IPS-18a (cell line): Measurements from ENCODE around the gene MED14.

Experiments
- H3K27ac ChIP-seq: one replicate; pipeline ENCODE4 v1.5.1; 2013; ENCODE audit warnings: low read length
- H3K27me3 ChIP-seq: one replicate; pipeline ENCODE4 v1.6.1; 2013; ENCODE audit warnings: mild to moderate bottlenecking, low read length; ENCODE audit not compliant: control insufficient read depth, insufficient read depth
- H3K36me3 ChIP-seq: one replicate; pipeline ENCODE4 v1.6.1; 2013; ENCODE audit warnings: low read depth, low read length; ENCODE audit not compliant: control insufficient read depth
- H3K4me1 ChIP-seq: one replicate; pipeline ENCODE4 v1.6.1; 2013; ENCODE audit warnings: low read depth, low read length; ENCODE audit not compliant: control insufficient read depth
- H3K4me3 ChIP-seq: one replicate; pipeline ENCODE4 v1.5.1; 2013; ENCODE audit warnings: low read length
- H3K9ac ChIP-seq: one replicate; pipeline ENCODE4 v1.6.1; 2013; ENCODE audit warnings: mild to moderate bottlenecking, low read length, moderate library complexity
- H3K9me3 ChIP-seq: one replicate; pipeline ENCODE4 v1.6.1; 2013; ENCODE audit warnings: low read depth, low read length; ENCODE audit not compliant: control insufficient read depth

The MED14 gene

DNA sequence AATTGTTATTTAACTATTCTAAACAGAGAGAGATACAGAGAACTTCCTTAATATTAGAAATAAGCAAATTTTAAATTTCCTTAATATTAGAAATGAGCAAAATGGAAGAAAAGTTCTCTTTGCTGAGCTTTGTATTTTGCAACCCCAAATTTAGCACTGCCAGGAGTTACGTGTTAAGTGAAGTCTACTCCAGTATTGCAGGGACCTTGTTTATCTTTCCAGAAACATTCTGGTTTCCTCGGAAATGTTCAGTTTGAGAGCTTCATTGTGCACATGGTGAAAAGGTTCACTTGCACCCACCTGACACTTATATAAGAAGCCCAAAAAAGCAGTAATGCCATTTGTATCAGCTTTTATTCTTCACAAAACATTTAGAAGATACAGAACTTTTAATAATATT, 81.8 kb downstream of the MED14 start:
- H3K4me3 ChIP-seq: no peak overlapping the region
- no peak overlapping the region for H3K27ac ChIP-seq
- H3K4me1 ChIP-seq: no peaks in the 10 kb centered on the region
- no peaks in the 10 kb centered on the region for H3K9me3 ChIP-seq
- H3K36me3 ChIP-seq: peaks cover 59% of the 10 kb centered on the region
- H3K9ac ChIP-seq: no peak overlapping the region
- no peaks in the 10 kb centered on the region for H3K27me3 ChIP-seq

DNA sequence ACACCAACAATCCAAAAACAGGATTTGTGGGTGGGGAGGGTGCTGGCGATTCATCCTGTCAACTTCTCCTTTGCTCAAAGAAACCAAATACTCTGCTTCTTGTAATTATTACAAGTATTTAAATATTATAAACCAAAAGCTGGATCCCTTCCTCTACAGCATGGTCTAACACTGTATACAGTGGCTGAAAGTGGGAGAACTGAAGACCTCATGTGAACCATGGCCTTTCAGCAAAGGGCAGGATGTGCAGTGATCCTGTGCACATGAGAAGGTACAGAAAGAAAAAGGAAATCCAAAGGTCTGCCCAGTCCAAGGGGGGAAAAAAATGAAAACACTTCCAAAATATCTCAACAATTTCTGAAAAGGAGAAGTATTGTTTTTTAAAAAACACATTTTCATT, 82.7 kb downstream of the MED14 start:
- Histone ChIP-seq H3K4me3 (no peak overlapping the region), H3K27me3 (no peaks in the 10 kb centered on the region), H3K27ac (no peak overlapping the region), H3K9me3 (no peaks in the 10 kb centered on the region), H3K4me1 (no peaks in the 10 kb centered on the region), H3K9ac (no peak overlapping the region), H3K36me3 (peaks cover 56% of the 10 kb centered on the region)

DNA sequence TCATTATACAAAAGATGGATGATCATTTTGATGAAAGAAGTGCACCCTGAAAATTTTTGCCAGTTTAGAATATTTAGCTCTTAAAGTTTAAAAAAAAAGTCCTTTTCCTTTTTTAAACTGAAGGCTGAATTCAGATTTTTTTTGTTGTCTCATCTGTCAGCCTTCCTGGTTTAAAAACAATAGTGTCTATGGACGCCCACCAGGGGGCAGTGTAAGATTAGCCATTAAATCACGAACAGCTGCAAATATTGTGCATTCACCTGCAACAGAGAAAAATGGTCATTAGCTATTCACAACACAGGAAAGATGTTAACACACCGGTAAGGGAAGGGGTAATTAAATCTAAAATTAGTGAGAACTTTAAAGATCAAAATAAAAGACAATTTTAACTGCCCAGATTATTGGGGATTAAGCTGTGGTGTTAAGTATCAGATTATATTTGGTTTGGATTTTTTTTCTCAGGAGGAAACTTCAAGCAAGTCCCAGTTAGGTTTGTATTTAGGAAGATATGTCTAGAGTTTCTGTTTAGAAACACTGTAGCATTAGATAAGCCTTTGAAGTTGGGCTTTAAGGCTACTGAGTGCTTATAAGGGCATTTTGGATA, 83.6 kb downstream of the MED14 start:
- peaks cover 47% of the 10 kb centered on the region for H3K36me3 ChIP-seq
- no peak overlapping the region for H3K9ac ChIP-seq
- H3K4me1 ChIP-seq: no peaks in the 10 kb centered on the region

DNA sequence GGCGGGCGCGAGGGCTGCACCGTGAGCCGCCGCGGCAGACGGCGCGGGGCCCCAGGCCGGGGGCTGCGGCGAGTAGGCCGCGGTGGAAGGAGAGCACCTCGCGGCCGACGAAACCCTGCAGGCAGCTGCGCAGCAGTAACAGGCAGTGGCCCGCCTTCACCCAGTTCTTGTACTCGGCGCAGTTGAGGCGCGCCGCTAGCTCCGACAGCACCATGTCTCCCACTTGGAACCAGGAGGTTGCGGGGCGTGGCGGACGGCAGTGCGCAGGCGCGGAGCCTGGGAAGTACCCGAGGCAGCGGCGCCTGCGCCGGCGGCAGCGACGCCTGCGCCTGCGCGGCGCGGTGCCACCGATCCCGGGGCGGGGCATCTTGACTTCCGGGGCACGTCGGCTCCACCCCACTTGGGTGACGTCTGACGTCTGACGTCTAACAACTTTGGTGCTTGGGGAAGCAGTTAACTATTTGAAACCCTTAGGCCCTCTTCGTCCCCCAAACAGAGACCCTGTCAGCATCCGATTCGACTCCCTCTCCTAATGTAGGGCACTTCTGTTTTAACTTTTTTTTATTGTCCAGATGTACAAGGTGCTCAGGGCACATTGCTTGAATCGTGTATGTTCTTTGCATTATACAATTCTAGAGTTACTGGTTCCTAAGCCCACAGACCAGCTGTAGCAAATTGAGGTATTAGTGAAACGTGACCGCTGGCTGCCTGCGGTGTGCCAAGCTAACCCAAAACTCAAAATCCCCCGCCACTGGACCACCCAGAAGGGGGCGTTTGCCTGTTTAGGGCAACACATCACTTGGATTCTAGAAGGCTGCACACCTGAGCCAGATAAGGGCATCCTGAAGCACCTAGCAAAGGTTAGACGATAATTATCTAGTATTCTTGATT, 87.8 kb downstream of the MED14 start, which contains the start of gene CXorf38:
Gene CXorf38, minus strand, starts transcription at position 255 of the 891 bp plus-strand sequence. Its CDS starts 41 bp downstream, at position 214.
- H3K4me1 ChIP-seq: no peaks in the 10 kb centered on the region
- peak within 1 kb of the TSS; percentile 66 for H3K4me3 ChIP-seq
- H3K27me3 ChIP-seq: no peaks in the 10 kb centered on the region
- H3K9ac ChIP-seq: peak within 1 kb of the TSS; percentile 63
- no peaks in the 10 kb centered on the region for H3K9me3 ChIP-seq
- peaks cover 13% of the 10 kb centered on the region for H3K36me3 ChIP-seq
- H3K27ac ChIP-seq: peak within 1 kb of the TSS; percentile 55

More for the DNA sequence above, 83.6 kb downstream of the MED14 start:
- no peaks in the 10 kb centered on the region for H3K27me3 ChIP-seq
- H3K27ac ChIP-seq: no peak overlapping the region
- no peaks in the 10 kb centered on the region for H3K9me3 ChIP-seq
- H3K4me3 ChIP-seq: no peak overlapping the region

DNA sequence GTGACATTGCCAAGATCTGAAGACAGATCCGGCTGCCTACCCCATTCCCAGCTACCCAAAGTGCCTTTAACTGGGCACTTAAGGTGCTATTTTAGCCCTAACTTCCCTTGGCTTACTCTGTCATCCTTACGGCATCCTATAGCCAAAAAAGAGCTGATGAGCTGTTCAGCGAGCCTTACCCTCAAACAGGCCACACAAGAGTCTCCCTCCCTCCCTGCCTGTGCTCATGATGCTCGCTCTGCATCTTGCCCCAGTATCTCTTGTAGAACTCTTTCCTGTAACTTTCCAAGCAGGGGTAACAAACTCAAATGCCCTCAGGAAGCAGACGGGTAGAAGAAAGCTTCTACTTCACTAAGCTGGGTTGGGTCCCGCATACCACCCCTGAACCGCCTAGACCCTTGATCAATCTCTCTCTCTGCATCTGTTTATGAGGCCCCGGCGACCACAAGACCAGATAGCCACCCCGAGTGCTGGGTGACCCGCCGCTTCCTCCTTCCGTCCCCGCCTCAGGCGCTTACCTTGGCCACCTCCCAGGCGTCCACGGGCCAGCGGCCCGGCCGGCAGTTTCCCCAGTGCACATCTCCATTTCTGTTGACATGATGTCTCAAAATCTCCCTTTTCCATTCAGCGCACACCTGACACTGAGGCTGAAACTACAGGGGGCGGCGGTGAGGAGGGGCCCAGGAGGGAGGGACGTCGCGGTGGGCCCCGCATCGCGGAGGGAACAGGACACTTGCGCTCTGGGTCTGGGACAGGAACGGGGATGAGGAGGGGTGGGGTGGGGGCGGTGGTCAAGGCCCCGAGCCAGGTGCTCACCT, 88.6 kb downstream of the MED14 start:
- H3K4me3 ChIP-seq: peak overlapping the region; percentile 66
- no peaks in the 10 kb centered on the region for H3K27me3 ChIP-seq
- peak overlapping the region; percentile 63 for H3K9ac ChIP-seq
- H3K27ac ChIP-seq: no peak overlapping the region
- no peaks in the 10 kb centered on the region for H3K4me1 ChIP-seq
- no peaks in the 10 kb centered on the region for H3K9me3 ChIP-seq
- peaks cover 11% of the 10 kb centered on the region for H3K36me3 ChIP-seq

DNA sequence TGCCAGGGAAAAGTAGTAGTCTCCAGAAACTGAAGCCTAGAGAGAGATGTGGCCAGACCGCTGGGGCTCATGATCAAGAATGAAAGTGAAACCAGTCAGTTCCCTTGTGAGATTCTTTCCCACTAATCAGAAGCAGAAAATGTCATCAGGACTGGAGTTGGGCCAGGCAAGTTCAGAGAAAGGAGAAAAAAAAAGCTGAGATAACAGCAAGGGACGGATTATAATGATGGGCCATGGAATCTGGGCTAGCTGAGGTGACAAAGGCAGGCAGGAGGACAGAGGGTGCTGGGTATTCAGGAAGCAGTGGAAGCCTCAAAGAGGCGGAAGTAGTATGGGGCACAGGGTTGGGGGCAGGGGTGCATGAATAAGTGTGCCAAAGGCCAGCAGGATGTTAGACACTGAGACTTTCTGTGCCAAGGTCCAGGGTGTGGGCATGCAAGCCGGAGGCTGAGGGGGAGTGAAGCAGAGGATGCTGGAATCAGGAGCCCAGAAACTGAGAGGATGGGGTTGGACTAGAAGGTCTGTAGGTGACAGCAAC, 90.5 kb downstream of the MED14 start:
- no peak overlapping the region for H3K4me3 ChIP-seq
- no peak overlapping the region for H3K9ac ChIP-seq
- no peaks in the 10 kb centered on the region for H3K9me3 ChIP-seq
- no peaks in the 10 kb centered on the region for H3K4me1 ChIP-seq
- H3K27ac ChIP-seq: no peak overlapping the region
- H3K27me3 ChIP-seq: no peaks in the 10 kb centered on the region
- peaks cover 3% of the 10 kb centered on the region for H3K36me3 ChIP-seq

DNA sequence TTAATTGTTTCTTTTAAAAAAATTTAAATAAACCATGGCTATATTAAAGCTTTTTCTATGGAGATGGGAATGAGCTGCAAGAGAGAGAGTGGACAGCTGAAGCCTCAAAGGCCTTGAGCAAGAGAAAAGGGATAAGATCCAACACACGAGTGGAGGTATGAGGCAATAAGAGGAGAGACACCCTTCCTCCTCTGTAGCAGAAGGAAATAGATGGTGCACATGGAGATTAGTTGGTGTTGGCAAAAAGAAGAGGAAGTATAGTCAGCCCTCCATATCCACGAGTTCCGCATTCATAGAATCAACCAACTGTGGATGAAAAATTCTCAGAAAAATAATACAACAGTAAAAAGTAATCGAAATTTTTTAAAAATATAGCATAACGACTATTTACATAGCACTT, 91.2 kb downstream of the MED14 start:
- peaks cover 2% of the 10 kb centered on the region for H3K36me3 ChIP-seq

DNA sequence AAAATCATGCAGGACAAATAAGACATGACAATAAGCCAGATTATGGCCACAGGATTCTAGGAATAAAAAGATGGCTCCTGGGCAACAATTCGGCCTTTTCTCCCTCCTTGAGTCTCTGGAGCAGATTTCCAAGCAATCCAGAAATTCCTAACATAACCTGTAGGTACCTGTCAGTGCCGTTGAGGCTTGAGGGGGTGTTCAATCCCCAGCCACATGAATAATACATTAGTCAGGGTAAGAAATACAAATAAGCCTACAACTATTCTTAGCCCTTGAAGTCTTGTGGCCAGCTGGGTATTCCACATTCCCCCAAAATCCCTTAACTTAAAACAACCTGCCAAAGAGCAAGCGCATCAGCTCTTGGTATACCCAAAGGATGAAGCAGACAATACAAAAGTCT, 97.7 kb downstream of the MED14 start:
- H3K27me3 ChIP-seq: no peaks in the 10 kb centered on the region
- H3K9ac ChIP-seq: no peak overlapping the region
- H3K27ac ChIP-seq: no peak overlapping the region
- no peaks in the 10 kb centered on the region for H3K9me3 ChIP-seq
- H3K4me1 ChIP-seq: no peaks in the 10 kb centered on the region
- H3K4me3 ChIP-seq: no peak overlapping the region
- H3K36me3 ChIP-seq: peaks cover 24% of the 10 kb centered on the region

More for the DNA sequence above, 91.2 kb downstream of the MED14 start:
- H3K4me1 ChIP-seq: no peaks in the 10 kb centered on the region
- no peaks in the 10 kb centered on the region for H3K9me3 ChIP-seq
- no peak overlapping the region for H3K4me3 ChIP-seq
- no peak overlapping the region for H3K9ac ChIP-seq
- H3K27ac ChIP-seq: no peak overlapping the region
- no peaks in the 10 kb centered on the region for H3K27me3 ChIP-seq

DNA sequence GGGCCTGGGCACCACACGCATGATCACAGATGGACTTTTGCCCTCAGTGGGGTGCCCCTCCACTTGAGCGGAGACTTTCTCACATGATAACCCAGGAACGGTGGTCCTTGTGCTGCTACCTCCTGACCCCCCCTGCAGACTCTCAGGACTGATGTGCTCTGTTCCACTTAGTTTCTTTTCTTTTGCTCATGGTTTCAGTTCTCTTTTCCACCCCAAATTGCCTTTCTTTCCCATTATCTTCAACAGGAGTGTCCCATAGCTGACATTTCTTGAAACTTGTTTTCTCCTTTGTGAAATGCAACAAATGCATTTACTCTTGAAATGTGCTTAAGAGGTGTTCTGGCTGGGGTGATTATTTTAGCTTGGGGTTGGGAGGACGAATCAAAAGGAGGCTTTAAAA, 103.1 kb downstream of the MED14 start:
- Histone ChIP-seq H3K4me1 (no peaks in the 10 kb centered on the region), H3K27me3 (no peaks in the 10 kb centered on the region), H3K4me3 (no peak overlapping the region), H3K36me3 (peaks cover 24% of the 10 kb centered on the region), H3K27ac (no peak overlapping the region), H3K9ac (no peak overlapping the region), H3K9me3 (no peaks in the 10 kb centered on the region)

DNA sequence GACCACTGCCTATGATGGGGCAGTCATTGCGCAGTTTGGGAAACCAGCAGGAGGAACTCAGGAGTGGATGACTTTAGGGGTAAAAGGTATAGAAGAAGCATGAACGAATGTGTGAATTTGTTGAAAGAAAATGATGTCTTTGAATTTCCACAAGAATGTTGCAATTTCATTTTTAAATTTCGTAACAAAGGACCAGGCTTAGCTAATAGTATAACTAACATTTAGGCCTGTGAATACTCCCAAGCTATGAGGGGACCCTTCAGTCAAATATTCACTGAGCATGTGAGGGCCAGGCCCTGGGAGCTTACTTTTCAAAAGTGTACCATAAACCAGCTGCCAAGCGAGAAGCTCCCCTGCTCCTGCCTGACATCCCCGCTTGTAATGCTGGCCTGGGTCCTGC, 106.8 kb downstream of the MED14 start:
- Histone ChIP-seq H3K9me3 (no peaks in the 10 kb centered on the region), H3K9ac (no peak overlapping the region), H3K4me3 (no peak overlapping the region), H3K36me3 (peaks cover 10% of the 10 kb centered on the region), H3K27me3 (no peaks in the 10 kb centered on the region), H3K4me1 (no peaks in the 10 kb centered on the region), H3K27ac (no peak overlapping the region)

DNA sequence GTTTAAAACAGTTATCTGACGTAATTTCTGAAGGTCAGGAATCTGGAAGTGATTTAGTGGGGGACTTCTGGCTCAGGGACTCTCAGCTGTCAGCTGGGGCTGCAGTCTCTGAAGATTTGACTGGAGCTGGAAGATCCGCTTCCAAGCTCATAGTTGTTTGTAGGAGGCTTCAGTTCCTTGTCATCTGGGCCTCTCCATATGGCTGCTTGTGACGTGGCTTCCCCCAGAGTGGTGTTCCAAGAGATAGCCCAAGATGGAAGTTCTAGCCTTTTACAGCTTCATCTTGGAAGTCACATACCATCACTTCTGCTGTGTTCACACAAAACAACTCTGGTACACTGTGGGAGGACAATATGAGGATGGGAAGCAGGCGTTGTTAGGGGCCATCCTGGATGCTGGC, 110.0 kb downstream of the MED14 start:
- no peaks in the 10 kb centered on the region for H3K9me3 ChIP-seq
- no peaks in the 10 kb centered on the region for H3K27me3 ChIP-seq
- H3K9ac ChIP-seq: no peak overlapping the region
- H3K4me3 ChIP-seq: no peak overlapping the region
- no peak overlapping the region for H3K27ac ChIP-seq
- H3K36me3 ChIP-seq: peaks cover 6% of the 10 kb centered on the region
- H3K4me1 ChIP-seq: no peaks in the 10 kb centered on the region
